ENCODE data around the gene DUS1L.

DNA sequence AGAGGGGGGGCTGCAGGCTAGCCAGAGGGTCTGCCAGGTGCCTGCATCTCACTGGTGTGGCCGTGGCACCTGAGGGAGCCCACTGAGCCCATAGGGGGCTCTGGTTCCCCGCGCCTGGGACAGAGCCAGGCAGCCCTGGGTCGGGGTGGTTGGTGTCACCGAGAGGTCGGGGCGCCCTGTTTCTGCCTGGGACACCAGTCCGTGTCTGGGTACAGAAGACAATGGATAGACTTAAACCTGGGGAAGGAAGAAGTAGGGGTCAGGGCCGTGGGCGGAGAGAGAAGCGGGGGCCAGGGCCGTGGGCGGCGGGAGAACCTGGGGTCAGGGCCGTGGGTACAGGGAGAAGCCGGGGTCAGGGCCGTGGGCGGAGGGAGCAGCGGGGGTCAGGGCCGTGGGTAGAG is 17.0 kb downstream of the DUS1L start:
- TF ChIP-seq, protein P1, sequence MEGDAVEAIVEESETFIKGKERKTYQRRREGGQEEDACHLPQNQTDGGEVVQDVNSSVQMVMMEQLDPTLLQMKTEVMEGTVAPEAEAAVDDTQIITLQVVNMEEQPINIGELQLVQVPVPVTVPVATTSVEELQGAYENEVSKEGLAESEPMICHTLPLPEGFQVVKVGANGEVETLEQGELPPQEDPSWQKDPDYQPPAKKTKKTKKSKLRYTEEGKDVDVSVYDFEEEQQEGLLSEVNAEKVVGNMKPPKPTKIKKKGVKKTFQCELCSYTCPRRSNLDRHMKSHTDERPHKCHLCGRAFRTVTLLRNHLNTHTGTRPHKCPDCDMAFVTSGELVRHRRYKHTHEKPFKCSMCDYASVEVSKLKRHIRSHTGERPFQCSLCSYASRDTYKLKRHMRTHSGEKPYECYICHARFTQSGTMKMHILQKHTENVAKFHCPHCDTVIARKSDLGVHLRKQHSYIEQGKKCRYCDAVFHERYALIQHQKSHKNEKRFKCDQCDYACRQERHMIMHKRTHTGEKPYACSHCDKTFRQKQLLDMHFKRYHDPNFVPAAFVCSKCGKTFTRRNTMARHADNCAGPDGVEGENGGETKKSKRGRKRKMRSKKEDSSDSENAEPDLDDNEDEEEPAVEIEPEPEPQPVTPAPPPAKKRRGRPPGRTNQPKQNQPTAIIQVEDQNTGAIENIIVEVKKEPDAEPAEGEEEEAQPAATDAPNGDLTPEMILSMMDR (IDR thresholded peaks at IDR 0.05; ENCODE audit: poor library complexity) = no peak
- TF ChIP-seq EZH2 (IDR thresholded peaks at IDR 0.05; ENCODE audit: borderline replicate concordance) = no peak
